BLaER1 treated with 17β-estradiol and CSF1 and Interleukin-3, amounts not matched to agents 10 nM and 100 nM (cell line): Measurements from ENCODE around the gene FAM24B.
"Not testable (repeated sequence)": the region's sequence is repeated elsewhere in the genome, so short reads cannot be mapped to it uniquely, and the experiment has no call there.

Source experiments
- H3K27ac ChIP-seq, 11 experiments: shearing (Covaris generic); formaldehyde crosslinking; 2 replicates each; pipeline ENCODE4 v1.8.1; 2022
- H3K27me3 ChIP-seq, 11 experiments: shearing (Covaris generic); formaldehyde crosslinking; 2 replicates each; pipeline ENCODE4 v1.8.1; 2022
- H3K36me3 ChIP-seq, 11 experiments: shearing (Covaris generic); formaldehyde crosslinking; 2 replicates each; pipeline ENCODE4 v1.8.1; 2022
- H3K4me1 ChIP-seq, 10 experiments: shearing (Covaris generic); formaldehyde crosslinking; 2 replicates each; pipeline ENCODE4 v1.8.1; 2022
- H3K4me2 ChIP-seq, 11 experiments: shearing (Covaris generic); formaldehyde crosslinking; 2 replicates each; pipeline ENCODE4 v1.8.1; 2022
- H3K4me3 ChIP-seq, 10 experiments: shearing (Covaris generic); formaldehyde crosslinking; 2 replicates each; pipeline ENCODE4 v1.8.1; 2022
- H3K9ac ChIP-seq, 11 experiments: shearing (Covaris generic); formaldehyde crosslinking; 2 replicates each; pipeline ENCODE4 v1.8.1; 2022
- H3K9me3 ChIP-seq, 11 experiments: shearing (Covaris generic); formaldehyde crosslinking; replicated peaks in 1 of 11; 2 replicates each; pipeline ENCODE4 v1.8.1; 2022
- H4K20me1 ChIP-seq, 11 experiments: shearing (Covaris generic); formaldehyde crosslinking; 2 replicates each; pipeline ENCODE4 v1.8.1; 2022
- Cebpa-rat ChIP-seq, 11 experiments: shearing (Covaris generic); IDR thresholded peaks; 2 replicates each; pipeline ENCODE4 v1.8.1; 2022

FAM24B gene

DNA sequence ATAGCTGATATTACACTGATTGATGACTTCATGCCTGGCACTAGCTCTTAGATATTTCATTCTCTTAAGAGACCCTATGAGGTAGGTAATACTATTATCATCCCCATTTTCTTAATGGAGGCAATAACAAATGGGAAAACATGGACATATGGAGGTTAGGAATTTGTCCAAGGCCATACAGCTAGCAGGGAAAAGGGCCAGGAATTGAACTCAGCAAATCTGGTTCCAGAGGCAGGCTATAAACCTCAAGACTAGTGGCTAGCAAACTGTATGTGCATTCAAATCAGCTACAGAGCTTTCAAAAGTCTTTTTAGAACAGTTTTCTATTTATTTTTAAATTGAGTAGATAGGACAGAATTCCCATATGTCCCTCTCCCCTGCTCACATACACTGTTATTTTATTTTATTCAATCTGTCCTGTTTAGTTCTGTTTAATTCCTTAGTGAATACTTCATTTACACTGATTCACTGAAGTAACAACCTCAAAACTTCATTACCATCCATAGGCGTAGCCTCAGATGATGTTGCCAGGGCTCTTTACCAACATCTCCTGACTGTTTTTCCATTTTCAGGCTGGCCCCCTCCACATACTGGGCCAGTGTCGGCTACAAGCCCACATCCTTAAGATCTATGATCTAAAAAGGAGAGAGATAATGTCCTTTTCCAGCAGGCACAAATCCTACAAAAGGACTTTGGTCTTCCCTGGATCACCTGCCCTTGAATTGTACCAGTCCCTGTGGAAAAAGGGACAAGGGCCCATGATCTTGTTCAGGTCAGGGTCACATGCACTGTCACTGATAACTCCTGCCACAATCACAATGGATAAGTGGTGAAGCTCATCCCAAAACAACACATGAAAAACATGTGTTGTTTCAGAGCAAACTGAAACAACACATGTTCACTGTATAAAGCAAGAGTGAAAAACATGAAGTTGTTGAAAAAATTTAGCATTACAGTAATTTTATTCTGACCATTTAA lies 15.9 kb downstream of the FAM24B start:
- peaks cover 15 to 28% (median 24%) of the 10 kb centered on the region in 11 experiments for H3K9me3 ChIP-seq
- H3K27ac ChIP-seq, result no peak overlapping the region
- no peak overlapping the region for H3K4me2 ChIP-seq
- H3K4me3 ChIP-seq, result no peak overlapping the region
- no peaks in the 10 kb centered on the region for H4K20me1 ChIP-seq
- H3K9ac ChIP-seq, result no peak overlapping the region
- H3K4me1 ChIP-seq, result peaks cover 0 to 36% (median 26%) of the 10 kb centered on the region in 10 experiments; a peak in 16 of 20 replicates
- H3K27me3 ChIP-seq, result no peaks in the 10 kb centered on the region
- no peak for TF ChIP-seq Cebpa-rat (IDR thresholded peaks at IDR 0.05)
- H3K36me3 ChIP-seq, result no peaks in the 10 kb centered on the region

DNA sequence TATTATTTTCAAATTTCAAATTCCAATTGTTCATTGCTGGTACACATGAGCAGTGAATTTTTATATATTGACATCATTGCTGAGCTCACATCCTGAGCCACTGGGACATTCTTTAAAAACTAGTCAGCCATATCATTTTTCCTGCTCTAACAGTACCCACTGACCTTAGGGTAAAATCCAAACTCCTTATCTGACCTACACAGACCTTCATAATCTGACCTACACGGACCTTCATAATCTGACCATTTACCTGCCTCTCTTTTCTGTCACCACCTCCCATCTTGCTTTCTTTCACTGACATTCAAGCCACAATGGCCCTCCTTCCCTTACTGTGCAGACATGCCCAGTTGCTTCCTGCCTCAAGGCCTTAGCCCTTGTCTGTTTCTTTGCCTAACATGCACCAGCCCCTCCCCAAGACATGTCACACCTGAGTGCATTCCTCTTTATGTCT lies 17.6 kb downstream of the FAM24B start:
- Histone ChIP-seq H3K4me2 (peak overlapping the region in 5 of 11 experiments; percentile 28 to 64 (median 42); a peak in 9 of 22 replicates), H3K36me3 (no peaks in the 10 kb centered on the region), H3K9me3 (peaks cover 5 to 18% (median 11%) of the 10 kb centered on the region in 11 experiments; a peak in 21 of 22 replicates), H3K27ac (no peak overlapping the region), H3K4me3 (no peak overlapping the region), H3K4me1 (peaks cover 1 to 48% (median 27%) of the 10 kb centered on the region in 10 experiments; a peak in 17 of 20 replicates), H4K20me1 (no peaks in the 10 kb centered on the region), H3K9ac (no peak overlapping the region), H3K27me3 (no peaks in the 10 kb centered on the region)
- TF ChIP-seq Cebpa-rat (IDR thresholded peaks at IDR 0.05), result no peak

DNA sequence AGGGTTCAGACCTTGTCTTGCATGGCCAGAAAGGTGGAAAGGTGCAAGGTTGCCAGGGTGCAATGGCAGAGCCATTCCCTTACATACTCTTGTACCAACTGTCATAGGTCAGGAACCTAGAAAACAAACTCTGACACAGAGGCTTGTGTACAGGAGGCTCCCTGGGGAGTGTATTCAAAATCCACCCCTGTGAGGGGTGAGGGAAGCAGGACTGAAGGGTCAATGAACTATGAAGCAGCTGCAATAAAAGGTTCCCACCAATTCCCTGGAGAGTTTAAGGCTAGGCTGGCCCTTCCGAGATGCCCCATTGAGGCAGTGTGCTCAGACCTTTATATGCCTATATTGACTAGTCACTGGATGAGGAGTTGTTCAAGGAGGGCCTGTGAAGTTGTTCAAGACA lies 19.9 kb downstream of the FAM24B start:
- H3K27me3 ChIP-seq, result no peaks in the 10 kb centered on the region
- H3K36me3 ChIP-seq, result no peaks in the 10 kb centered on the region
- no peaks in the 10 kb centered on the region for H4K20me1 ChIP-seq
- H3K4me2 ChIP-seq, result peak overlapping the region in 10 of 11 experiments; percentile 4 to 91 (median 66); a peak in 16 of 22 replicates
- peaks cover 6 to 68% (median 36%) of the 10 kb centered on the region in 10 experiments; a peak in 17 of 20 replicates for H3K4me1 ChIP-seq
- peaks cover 0 to 31% (median 10%) of the 10 kb centered on the region in 11 experiments; a peak in 10 of 22 replicates for H3K9me3 ChIP-seq
- no peak for TF ChIP-seq Cebpa-rat (IDR thresholded peaks at IDR 0.05)
- 0 out of 22 replicates have a peak overlapping the region, but pooled peaks of 1 of the 11 experiments have one; percentile 7 for H3K27ac ChIP-seq
- no peak overlapping the region for H3K9ac ChIP-seq
- no peak overlapping the region for H3K4me3 ChIP-seq

DNA sequence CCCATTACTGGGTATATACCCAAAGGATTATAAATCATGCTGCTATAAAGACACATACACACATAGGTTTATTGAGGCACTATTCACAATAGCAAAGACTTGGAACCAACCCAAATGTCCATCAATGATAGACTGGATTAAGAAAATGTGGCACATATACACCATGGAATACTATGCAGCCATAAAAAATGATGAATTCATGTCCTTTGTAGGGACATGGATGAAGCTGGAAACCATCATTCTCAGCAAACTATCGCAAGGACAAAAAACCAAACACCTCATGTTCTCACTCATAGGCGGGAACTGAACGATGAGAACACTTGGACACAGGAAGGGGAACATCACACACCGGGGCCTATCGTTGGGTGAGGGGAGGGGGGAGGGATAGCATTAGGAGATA lies 21.3 kb downstream of the FAM24B start:
- not testable (repeated sequence) for H3K27me3 ChIP-seq, H3K36me3 ChIP-seq, H3K27ac ChIP-seq, H3K4me3 ChIP-seq, H4K20me1 ChIP-seq, H3K9ac ChIP-seq
- H3K4me1 ChIP-seq, result peaks cover 6 to 83% (median 47%) of the 10 kb centered on the region in 10 experiments; a peak in 17 of 20 replicates
- peaks cover 0 to 40% (median 13%) of the 10 kb centered on the region in 11 experiments; a peak in 12 of 22 replicates for H3K9me3 ChIP-seq
- peak overlapping the region in 1 of 11 experiments; percentile 70; a peak in 2 of 22 replicates for H3K4me2 ChIP-seq

- H4K20me1 ChIP-seq, result no peaks in the 10 kb centered on the region
- peak overlapping the region in 6 of 11 experiments; percentile 16 to 36 (median 28); a peak in 11 of 22 replicates for H3K4me2 ChIP-seq
- H3K36me3 ChIP-seq, result peaks cover 0 to 8% (median 0%) of the 10 kb centered on the region in 11 experiments; a peak in 1 of 22 replicates
- peaks cover 6 to 81% (median 46%) of the 10 kb centered on the region in 10 experiments; a peak in 17 of 20 replicates for H3K4me1 ChIP-seq
- H3K27me3 ChIP-seq, result no peaks in the 10 kb centered on the region
- peaks cover 9 to 51% (median 25%) of the 10 kb centered on the region in 11 experiments; a peak in 17 of 22 replicates for H3K9me3 ChIP-seq
- no peak for TF ChIP-seq Cebpa-rat (IDR thresholded peaks at IDR 0.05)
- H3K4me3 ChIP-seq, result no peak overlapping the region
- no peak overlapping the region for H3K9ac ChIP-seq
- H3K27ac ChIP-seq, result no peak overlapping the region
These were observed 22.5 kb downstream of the FAM24B start for GRCh38 chr10:122856902-122857301.

- no peaks in the 10 kb centered on the region for H4K20me1 ChIP-seq
- H3K27ac ChIP-seq, result no peak overlapping the region
- peaks cover 12 to 63% (median 36%) of the 10 kb centered on the region in 11 experiments; a peak in 17 of 22 replicates for H3K9me3 ChIP-seq
- peaks cover 0 to 8% (median 0%) of the 10 kb centered on the region in 11 experiments; a peak in 1 of 22 replicates for H3K36me3 ChIP-seq
- no peak overlapping the region for H3K9ac ChIP-seq
- no peak overlapping the region for H3K4me3 ChIP-seq
- no peak for TF ChIP-seq Cebpa-rat (IDR thresholded peaks at IDR 0.05)
- peaks cover 6 to 76% (median 43%) of the 10 kb centered on the region in 10 experiments; a peak in 17 of 20 replicates for H3K4me1 ChIP-seq
- no peaks in the 10 kb centered on the region for H3K27me3 ChIP-seq
- H3K4me2 ChIP-seq, result peak overlapping the region in 4 of 11 experiments; percentile 16 to 36 (median 26); a peak in 3 of 22 replicates
These were observed 23.6 kb downstream of the FAM24B start for GRCh38 chr10:122855745-122856144.

- Histone ChIP-seq H3K27ac (no peak overlapping the region), H3K9ac (no peak overlapping the region), H3K4me2 (peak overlapping the region in 4 of 11 experiments; percentile 4 to 43 (median 33); a peak in 5 of 22 replicates)
These were observed 24.7 kb downstream of the FAM24B start for GRCh38 chr10:122854648-122855047.

GRCh38 chr10:122853665-122854313 lies 25.6 kb downstream of the FAM24B start:
- Histone ChIP-seq H3K4me1 (peaks cover 6 to 76% (median 45%) of the 10 kb centered on the region in 10 experiments; a peak in 17 of 20 replicates), H3K4me3 (no peak overlapping the region)

More at GRCh38 chr10:122854648-122855047, 24.7 kb downstream of the FAM24B start:
- Histone ChIP-seq H3K9me3 (peaks cover 12 to 72% (median 38%) of the 10 kb centered on the region in 11 experiments; a peak in 17 of 22 replicates), H3K4me1 (peaks cover 6 to 76% (median 45%) of the 10 kb centered on the region in 10 experiments; a peak in 17 of 20 replicates), H3K36me3 (peaks cover 0 to 8% (median 0%) of the 10 kb centered on the region in 11 experiments; a peak in 1 of 22 replicates), H4K20me1 (no peaks in the 10 kb centered on the region), H3K4me3 (no peak overlapping the region), H3K27me3 (no peaks in the 10 kb centered on the region)
- TF ChIP-seq Cebpa-rat (IDR thresholded peaks at IDR 0.05), result no peak

More at GRCh38 chr10:122853665-122854313, 25.6 kb downstream of the FAM24B start:
- Histone ChIP-seq H3K9ac (no peak overlapping the region), H4K20me1 (no peaks in the 10 kb centered on the region), H3K4me2 (peak overlapping the region in 8 of 11 experiments; percentile 1 to 47 (median 25); a peak in 10 of 22 replicates), H3K27ac (peak overlapping the region in 1 of 11 experiments; percentile 26; a peak in 1 of 22 replicates), H3K9me3 (peaks cover 12 to 72% (median 38%) of the 10 kb centered on the region in 11 experiments; a peak in 17 of 22 replicates), H3K27me3 (no peaks in the 10 kb centered on the region), H3K36me3 (peaks cover 0 to 8% (median 0%) of the 10 kb centered on the region in 11 experiments; a peak in 1 of 22 replicates)
- TF ChIP-seq Cebpa-rat (IDR thresholded peaks at IDR 0.05), result no peak
